Activated CD4-positive, alpha-beta T cell treated with anti-CD3 and anti-CD28 coated beads for 48 hours (primary cell): Measurements from ENCODE around the gene COQ4.
A peak's percentile ranks its signal among the peaks of the same experiment; 100 is the strongest.
"Not testable (repeated sequence)": the region's sequence is repeated elsewhere in the genome, so short reads cannot be mapped to it uniquely, and the experiment has no call there.

ENCODE experiments used
- DNase-seq: peaks from one replicate; pipeline ENCODE4 v3.0.0-alpha.2; 2020

Gene COQ4

DNA sequence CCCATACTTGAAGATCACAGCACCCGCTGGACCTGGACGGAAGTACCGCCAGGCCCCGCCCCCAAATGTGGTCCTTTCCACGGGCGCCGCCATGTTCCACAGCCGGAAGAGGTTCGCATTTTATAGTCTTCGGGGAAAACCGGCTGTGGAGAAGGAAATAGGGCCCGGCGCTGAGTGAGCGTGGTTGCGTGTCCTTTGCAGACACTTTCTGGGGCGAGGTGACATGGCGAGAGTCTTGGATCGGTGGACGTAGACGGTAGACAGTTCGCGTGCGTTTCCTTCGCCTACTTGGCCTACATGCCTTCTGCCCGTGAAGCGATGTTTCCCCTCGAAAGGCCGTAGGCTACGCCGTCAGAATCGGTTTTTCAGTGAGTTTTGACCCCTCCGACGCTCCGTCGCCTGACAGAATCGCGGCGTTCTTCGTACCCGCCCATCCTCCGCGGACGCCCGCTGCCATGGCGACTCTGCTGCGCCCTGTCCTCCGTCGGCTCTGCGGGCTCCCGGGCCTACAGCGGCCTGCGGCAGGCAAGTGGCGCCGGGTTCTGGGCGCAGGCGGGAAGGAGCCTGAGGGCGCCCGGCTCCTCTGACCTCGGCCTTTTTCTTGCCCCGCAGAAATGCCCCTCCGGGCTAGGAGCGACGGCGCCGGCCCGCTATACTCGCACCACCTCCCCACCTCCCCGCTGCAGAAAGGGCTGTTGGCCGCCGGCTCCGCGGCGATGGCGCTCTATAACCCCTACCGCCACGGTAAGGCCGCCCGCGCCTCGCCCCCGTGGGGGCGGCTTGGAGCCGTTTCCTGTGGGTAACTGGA is at the start of gene COQ4, which contains the start of gene TRUB2:
Gene COQ4 (plus strand): TSS at position 436 of the 808 bp plus-strand sequence. CDS start 20 bp downstream, at position 456.
Gene TRUB2 (minus strand): TSS at position 44 of the 808 bp plus-strand sequence. CDS start 39 bp downstream, at position 5.
- DNase-seq, result peak; percentile 95

DNA sequence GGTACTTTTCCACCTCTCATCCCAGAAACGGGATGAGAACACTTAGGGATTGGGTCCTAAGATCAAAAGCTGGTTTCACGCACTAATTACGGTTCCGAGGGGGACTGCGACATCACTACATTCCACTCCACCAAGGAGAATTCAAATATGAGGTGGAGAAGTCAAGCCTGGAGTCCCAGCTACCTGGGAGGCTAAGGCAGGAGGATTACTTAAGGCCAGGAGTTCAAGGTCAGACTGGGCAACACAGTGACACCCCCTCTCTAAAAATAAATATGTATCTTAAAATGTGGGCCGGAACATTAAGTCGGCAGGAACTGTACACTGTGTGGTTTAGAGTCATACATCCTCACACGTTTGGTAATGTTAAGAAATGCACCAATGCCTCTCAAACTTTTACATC is 48.4 kb upstream of the COQ4 start:
- no peak for DNase-seq

DNA sequence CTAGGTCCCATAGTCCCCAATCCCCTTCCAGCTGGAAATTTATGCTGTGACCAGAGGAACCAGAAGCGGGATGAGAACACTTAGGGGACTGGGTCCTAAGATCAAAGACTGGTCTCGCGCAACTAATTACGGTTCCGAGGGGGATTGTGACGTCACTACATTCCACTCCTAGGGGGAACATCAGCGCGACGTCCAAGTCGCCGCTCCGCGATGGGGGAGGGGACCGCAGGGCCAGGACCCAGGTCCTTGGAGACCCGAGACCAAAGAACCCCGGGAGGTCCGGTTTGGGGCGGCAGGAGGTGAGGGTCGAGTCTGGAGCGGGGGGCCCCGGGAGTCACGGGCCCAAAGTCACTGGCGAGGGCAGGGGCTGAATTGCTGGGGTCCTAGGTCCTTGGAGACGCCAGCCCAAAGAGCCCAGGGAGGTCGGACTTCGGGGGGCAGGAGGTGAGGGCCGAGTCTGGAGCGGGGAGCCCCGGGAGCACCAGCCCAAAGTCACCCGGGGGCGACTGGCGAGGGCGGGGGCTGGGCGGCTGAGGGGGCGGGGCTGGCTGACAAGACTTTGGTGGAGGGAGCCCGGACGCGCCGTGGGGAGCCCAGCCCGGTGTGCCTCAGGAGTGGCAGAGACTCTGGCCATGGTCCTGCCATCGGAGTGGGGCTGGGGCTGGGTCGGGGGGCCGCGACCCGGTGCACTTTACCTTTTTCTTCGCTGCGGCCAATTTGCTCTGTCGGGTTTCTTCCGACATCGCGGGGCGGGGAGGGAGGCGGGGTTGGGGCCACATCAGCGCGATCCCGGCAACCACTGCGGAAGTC is 47.2 kb upstream of the COQ4 start, which contains the start of gene GOLGA2:
Gene GOLGA2 (minus strand): TSS at position 810 of the 810 bp plus-strand sequence. CDS start 31 bp downstream, at position 779.
- DNase-seq, result no peak

GRCh38 chr9:128276008-128276573 is 46.5 kb upstream of the COQ4 start, which contains the start of gene SWI5:
SWI5 (plus strand) TSS chr9:128276276.
- peak; percentile 100 for DNase-seq

GRCh38 chr9:128276574-128277270 is 45.9 kb upstream of the COQ4 start:
- peak; percentile 28 for DNase-seq

DNA sequence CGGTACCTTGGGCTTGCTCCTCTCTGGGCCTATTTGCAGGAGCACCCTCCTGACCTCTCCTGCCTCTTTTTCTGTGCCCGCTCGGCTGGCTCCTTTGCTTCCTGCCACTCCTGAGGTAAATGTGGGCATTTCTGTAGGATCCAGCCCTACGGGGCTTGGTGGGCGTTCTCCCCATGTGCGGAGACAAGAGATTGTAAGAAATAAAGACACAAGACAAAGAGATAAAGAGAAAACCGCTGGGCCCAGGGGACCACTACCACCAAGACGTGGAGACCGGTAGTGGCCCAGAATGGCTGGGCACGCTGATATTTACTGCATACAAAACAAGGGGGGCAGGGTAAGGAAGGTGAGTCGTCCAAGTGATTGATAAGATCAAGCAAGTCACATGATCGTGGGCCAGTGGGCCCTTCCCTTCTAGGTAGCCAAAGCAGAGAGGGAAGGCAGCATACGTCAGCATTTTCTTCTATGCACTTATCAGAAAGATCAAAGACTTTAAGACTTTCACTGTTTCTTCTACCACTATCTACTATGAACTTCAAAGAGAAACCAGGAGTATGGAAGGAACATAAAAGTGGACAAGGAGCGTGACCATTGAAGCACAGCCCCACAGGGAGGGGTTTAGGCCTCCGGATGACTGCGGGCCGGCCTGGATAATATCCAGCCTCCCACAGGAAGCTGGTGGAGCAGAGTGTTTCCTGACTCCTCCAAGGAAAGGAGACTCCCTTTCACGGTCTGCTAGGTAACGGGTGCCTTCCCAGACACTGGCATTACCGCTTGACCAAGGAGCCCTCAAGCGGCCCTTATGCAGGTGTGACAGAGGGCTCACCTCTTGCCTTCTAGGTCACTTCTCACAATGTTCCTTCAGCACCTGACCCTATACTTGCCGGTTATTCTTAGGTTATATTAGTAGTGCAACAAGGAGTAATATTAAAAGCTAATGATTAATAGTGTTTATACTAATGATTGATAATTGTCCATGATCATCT is 43.3 kb upstream of the COQ4 start:
- DNase-seq, result not testable (repeated sequence)

DNA sequence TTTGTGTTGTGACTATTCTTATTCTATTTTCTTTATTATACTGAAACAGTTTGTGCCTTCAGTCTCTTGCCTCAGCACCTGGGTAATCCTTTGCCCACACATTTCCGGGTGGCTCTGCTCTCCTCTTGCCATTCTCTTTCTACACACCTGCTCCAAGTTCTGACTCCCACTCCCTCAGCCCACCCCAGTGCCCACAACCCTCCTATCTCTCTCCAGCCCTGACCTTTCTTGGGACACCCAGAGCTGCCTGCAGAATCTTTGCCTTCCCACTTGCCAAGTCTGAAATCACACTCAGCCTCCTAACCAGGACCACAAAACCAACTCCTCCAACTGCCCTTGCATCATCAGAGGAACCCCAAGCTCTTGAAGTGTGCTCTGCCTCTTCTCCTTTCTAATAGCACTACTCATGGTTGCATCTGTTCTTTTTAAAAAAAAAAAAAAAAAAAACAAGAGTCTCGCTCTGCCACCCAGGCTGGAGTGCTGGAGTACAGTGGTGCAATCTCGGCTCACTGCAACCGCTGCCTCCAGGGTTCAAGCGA is 42.5 kb upstream of the COQ4 start:
- DNase-seq, result no peak

DNA sequence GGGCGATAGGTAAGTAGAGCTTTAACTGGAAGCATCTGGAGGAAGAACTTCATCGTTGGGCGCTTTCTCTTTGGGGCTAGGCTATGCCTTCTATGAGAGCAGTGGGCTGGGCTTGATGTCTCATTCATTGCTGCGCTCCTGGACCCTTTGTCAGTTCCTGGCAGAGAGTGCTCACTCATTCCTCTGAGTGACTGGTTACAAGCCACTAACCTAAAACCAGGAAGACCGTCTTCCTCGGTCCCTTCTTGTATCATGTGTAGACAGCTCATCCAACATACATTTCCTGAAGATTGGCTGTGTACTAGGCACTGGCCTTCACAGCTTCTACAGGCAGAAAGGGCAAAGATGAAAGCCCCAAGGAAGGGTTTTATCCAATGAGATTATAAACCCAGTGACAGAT is 40.1 kb upstream of the COQ4 start:
- no peak for DNase-seq

DNA sequence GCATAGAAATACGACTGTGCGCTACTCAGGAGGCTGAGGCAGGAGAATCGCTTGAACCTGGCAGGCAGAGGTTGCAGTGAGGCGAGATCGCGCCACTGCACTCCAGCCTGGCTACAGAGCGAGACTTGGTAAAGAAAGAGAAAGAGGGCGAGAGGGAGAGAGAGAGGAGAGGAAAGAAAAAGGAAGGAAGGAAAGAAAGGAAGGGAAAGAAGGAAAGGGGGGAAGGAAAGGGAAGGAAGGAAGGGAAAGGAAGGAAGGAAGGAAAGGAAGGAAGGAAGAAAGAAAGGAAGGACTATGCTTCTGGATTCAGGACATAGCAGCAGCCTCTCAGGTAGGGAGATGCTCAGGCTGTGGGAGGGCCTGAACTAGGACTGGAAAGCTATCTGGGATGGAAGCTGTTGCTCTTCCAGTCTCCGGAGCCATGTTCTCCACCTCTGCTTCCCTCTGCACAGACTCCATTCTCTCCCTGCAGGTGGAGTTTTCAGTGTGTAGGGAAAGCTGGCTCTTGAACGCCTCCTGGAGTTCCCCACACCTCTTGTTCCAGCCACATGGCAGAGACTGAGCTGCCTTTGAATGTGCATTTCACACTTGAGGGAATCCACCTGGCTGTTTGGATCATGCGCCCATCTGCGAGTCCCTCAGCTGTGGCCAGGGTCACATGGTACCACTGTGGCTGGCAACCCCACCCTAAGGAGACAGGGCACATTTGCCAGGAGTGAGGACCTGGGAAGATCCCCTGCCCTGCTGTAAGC is 37.4 kb upstream of the COQ4 start:
- DNase-seq, result no peak

DNA sequence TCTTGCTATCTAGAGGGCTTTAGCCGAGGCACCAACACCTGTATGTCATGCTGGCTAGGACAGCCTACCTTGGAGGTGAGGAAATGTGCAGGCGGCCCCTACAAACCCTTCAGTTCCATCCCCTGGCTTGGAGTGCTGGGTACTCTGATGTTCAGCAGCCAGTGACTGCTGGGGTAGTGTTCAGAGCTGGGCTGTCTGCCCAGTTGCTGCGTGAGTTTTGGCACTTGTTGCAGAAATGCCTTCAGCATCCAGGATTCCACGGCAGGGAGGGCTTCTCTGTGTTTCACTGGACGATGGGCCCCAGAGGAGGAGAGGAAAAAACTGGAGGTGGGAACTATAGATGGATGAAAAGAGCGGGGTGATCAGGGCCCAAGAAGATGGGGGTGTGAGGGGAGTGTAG is 36.2 kb upstream of the COQ4 start:
- DNase-seq, result no peak

DNA sequence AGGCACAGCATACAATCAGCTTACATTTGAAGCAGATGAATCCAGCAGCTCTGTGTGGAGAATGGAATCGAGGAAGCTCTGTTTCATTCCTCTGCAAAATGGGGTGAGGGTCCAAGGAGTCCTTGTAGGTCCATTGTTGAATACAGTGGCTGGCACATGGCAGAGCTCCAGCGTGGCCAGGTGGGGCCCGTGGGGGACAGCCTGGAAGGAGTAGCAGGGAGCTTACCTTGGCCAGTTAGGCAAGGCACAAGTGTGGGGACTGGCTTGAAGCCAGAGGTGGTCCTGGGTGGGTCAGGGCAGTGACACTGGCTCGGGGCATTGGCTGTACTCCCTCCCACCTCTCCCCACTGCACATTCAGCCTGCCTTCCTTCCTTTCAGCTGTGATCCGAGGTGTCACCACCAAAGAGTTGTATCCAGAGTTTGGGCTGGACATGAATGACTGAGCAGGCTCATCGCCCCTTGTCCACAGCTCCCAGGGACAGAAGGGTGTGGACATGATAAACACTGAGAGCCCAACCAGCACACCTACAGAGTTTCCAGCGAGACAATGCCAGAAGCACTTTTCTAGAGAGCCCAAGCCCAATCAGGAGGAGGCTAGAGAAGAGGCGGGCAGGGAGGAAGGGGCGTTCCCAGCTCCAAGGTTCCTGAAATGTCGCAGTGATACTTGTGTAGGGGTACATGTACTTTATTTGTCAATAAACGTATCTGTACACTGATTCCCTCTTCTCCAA is 34.2 kb upstream of the COQ4 start:
- no peak for DNase-seq

GRCh38 chr9:128292009-128292408 is 30.6 kb upstream of the COQ4 start:
- DNase-seq, result no peak

- no peak for DNase-seq
These were observed 29.5 kb upstream of the COQ4 start for GRCh38 chr9:128293091-128293490.

DNA sequence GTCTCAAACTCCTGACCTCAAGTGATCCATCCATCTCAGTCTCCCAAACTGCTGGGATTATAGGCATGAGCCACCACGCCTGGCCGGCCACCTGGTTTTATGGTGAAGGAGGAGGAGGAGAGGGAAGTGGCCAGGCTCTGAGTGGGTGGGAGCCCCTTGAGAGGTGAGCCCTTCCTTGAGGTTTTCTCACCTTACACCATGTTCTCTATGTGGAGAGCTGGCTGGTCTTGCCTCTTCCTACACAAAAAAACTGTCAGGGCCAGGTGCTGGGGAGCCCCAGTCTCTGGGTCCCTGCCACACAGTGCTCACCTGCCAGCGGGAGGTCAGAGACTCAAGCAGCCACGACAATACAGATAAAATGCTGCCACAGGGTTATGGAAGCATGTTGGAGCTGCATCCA is 28.5 kb upstream of the COQ4 start:
- no peak for DNase-seq

DNA sequence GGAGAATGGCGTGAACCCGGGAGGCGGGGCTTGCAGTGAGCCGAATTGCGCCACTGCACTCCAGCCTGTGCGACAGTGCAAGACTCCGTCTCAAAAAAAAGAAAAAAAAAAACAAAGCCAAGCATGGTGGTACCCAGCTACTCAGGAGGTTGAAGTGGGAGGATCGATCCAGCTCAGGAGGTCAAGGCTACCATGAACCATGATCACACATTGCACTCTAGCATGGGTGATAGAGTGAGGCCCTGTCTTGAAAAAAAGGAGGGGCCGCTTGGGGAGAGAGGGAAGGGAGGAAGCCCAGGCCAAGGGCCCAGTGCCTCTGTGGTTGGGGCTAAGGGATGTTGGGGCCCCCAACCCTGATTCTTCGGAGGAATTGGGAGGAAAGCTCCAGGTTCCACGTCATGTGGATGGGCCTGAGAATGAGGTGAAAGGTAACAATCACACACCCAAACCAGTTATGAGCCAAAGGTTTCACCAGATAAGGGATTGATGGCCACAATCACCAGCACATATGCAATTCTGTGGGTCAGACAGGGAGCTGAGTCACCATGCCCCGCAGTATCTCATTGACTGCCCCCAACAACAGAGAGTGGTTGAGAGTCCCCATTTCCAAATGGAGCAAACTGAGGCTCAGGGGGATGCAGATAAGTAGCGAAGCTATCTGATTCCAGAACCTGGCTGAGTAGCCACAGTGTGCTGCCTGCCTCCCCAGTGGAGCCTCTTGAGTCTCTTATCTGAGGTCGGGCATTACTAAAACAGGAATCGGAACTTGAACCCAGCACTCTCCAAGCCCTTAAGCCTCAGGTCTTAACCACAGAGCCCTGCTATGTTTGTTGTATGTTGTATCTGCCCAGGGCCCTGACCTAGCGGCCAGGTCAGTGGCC is 26.1 kb upstream of the COQ4 start:
- no peak for DNase-seq

GRCh38 chr9:128297221-128297773 is 25.3 kb upstream of the COQ4 start:
- no peak for DNase-seq

DNA sequence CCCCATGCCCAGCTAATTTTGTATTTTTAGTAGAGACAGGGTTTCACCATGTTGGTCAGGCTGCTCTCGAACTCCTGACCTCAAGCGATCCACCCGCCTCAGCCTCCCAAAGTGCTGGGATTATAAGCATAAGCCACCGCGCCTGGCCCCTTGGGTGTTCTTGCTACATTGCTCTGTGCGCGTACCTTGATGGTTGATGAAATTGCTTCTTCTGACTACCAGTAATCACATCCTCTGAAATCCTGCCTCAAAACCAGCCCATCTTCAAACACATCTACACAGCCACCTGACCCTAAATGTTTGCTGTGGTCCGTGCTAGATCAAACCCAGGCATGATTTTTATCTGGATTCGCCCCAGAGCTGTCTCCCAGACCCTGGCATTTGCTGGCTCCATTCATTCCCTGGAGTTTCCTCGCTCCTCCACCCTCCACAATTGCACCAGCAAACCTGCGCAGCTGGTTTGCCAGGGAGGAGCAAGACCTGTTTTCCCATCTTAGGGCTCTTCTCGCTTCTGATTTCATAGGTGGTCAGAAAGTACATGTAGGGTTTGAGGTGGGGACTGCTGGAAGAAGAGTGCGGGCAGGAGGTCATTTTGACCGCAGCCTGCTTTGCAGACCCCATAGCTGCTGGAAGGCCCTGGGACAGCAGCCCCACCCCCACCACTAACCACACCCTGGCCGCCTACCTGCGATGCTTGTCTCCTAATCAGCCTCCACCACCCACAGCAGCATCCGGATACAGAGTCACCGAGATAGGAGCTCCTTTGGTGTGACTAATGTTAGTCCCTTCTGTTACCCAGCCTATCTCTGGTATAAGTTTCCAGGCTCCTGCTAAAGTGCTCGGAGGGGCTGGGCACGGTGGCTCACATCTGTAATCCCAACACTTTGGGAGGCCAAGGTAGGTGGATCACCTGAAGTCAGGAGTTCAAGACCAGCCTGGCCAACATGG is 23.8 kb upstream of the COQ4 start:
- DNase-seq, result no peak
